ENCODE data around the gene ADGRF5. TPM values are rescaled to one million over a fixed set of nuclear protein-coding genes. Genes with fewer than 3 reads are reported as not detected.

ADGRF5 gene
- total RNA-seq, 2 experiments from 2014 or later, result not detected

DNA sequence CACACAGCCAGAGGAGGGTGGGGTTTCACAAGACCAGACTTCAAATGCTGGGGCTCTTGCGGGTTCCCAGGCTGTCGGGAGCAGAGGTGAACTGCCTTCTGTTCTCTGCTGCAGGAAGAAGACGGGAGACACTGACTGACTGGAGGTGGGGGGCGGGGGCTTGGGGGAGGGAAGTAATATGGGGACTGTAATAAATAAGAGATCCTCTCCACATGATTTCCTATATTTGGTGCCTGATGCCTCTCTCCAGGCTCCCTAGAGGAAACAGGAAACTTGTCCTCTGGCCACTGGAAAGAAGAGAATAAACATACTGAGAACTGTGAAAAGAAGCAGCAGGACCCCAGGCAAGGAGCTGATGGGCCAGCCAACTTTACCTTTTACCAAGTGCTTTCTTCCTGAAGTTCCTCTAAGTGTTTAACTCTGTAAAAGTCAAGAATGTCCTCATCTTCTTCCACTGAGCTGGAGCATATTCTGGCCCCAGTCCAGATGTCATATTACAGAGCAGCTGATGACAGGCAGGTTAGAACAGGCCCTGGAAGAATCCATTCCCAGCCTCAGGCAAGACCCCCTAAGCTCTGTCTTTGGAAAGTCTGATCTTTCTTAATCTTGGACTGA is 33.2 kb upstream of the ADGRF5 start:
- Mint-ChIP-seq H3K4me1 (ENCODE audit: low read depth) (no peaks in the 10 kb centered on the region), H3K27ac (no peak overlapping the region), H3K36me3 (ENCODE audit: low read depth) (no peaks in the 10 kb centered on the region), H3K9me3 (no peaks in the 10 kb centered on the region), H3K4me3 (no peak overlapping the region), H3K27me3 (peaks cover 6% of the 10 kb centered on the region)
- intact Hi-C loops (cut with micrococcal nuclease), result no loop called here
- no peak for DNase-seq
- CTCF ChIA-PET, result no interaction called here
- TF ChIP-seq, protein P1, sequence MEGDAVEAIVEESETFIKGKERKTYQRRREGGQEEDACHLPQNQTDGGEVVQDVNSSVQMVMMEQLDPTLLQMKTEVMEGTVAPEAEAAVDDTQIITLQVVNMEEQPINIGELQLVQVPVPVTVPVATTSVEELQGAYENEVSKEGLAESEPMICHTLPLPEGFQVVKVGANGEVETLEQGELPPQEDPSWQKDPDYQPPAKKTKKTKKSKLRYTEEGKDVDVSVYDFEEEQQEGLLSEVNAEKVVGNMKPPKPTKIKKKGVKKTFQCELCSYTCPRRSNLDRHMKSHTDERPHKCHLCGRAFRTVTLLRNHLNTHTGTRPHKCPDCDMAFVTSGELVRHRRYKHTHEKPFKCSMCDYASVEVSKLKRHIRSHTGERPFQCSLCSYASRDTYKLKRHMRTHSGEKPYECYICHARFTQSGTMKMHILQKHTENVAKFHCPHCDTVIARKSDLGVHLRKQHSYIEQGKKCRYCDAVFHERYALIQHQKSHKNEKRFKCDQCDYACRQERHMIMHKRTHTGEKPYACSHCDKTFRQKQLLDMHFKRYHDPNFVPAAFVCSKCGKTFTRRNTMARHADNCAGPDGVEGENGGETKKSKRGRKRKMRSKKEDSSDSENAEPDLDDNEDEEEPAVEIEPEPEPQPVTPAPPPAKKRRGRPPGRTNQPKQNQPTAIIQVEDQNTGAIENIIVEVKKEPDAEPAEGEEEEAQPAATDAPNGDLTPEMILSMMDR (IDR thresholded peaks at IDR 0.05), result no peak
- POLR2A ChIA-PET, result no interaction called here
- no peak for ATAC-seq

DNA sequence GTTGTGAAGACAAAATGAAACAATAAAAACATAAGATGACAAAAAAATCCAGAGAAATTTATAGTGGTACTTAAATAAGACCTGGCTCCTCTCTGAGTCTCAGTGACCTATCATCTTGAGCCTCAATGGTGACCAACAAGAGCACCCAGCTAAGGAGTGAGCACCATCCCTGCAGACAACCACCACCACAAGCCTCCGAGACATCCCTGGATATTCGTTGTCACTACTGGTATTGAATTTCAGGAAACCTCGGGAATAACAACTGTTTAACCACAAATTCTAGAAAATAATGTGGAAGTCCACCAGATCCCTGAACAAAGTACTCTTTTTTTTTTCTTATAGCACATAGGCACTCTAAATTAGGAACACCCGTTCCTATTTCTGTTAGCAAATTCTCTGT is 32.2 kb upstream of the ADGRF5 start:
- no peak overlapping the region for H3K4me3 Mint-ChIP-seq
- ATAC-seq, result no peak
- H3K27me3 Mint-ChIP-seq, result peaks cover 6% of the 10 kb centered on the region
- no peak overlapping the region for H3K27ac Mint-ChIP-seq
- H3K36me3 Mint-ChIP-seq (ENCODE audit: low read depth), result no peaks in the 10 kb centered on the region
- H3K9me3 Mint-ChIP-seq, result no peaks in the 10 kb centered on the region
- TF ChIP-seq, protein P1 (IDR thresholded peaks at IDR 0.05), result no peak
- intact Hi-C loops (cut with micrococcal nuclease), result no loop called here
- ChIA-PET POLR2A (no interaction called here), CTCF (no interaction called here)
- no peak for DNase-seq
- H3K4me1 Mint-ChIP-seq (ENCODE audit: low read depth), result no peaks in the 10 kb centered on the region

DNA sequence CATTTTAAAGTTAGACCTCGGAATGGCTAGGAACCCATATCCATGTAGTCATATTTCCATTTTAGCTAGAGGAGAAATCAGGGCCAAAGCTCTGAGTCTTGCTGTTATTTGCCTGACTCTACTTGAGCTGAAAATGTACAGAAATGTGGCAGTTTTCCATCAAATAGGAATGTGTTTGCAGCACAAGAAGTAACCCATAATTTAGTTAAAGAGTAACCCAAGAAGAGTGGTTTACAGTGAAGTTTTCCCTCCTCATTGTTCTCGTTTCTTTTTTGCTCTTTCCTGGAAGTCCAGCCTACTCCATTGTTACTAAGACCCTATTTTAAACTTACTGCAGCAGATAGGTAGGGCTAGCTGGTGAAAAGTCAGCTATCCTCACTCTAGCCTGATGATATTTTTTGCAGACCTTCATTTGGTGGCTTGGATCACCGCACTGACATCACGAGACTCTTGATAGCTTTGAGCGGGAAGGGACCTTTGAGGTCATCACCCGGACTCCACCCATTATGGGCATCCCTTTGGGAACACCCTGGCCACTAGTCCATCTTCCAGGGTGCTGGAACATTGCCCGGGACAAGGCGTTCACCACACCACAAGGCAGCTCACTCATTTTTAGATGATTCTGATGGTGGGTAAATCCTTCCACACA is 28.0 kb upstream of the ADGRF5 start:
- TF ChIP-seq, protein P1 (IDR thresholded peaks at IDR 0.05), result no peak
- ATAC-seq (no peak), DNase-seq (no peak)
- ChIA-PET POLR2A (no interaction called here), CTCF (no interaction called here)
- Mint-ChIP-seq H3K27me3 (peaks cover 6% of the 10 kb centered on the region), H3K36me3 (ENCODE audit: low read depth) (no peaks in the 10 kb centered on the region), H3K9me3 (no peaks in the 10 kb centered on the region), H3K4me1 (ENCODE audit: low read depth) (no peaks in the 10 kb centered on the region), H3K27ac (no peak overlapping the region), H3K4me3 (no peak overlapping the region)
- intact Hi-C loops (cut with micrococcal nuclease), result no loop called here

DNA sequence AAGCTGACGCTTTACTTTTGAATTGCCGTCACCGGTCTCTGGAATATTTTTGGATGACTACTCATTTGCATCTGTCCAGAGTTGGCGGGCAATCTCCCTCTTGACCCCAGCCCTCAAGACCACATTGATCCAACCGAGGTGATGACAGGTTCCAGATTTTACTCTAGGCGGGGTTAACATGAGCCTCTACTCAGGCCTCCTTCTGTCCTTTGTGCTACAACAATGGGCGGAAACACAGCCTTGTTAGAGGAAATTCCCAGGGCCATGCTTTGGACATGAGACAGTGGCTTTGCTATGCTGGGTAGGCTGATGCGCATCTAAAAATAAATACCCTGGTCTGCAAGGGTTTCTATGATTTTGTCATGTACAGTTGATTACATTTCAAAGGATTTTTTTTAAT is 27.0 kb upstream of the ADGRF5 start:
- no peak overlapping the region for H3K27ac Mint-ChIP-seq
- TF ChIP-seq, protein P1 (IDR thresholded peaks at IDR 0.05), result no peak
- no peak for DNase-seq
- H3K4me1 Mint-ChIP-seq (ENCODE audit: low read depth), result no peaks in the 10 kb centered on the region
- intact Hi-C loops (cut with micrococcal nuclease), result no loop called here
- H3K27me3 Mint-ChIP-seq, result peaks cover 7% of the 10 kb centered on the region
- H3K9me3 Mint-ChIP-seq, result no peaks in the 10 kb centered on the region
- ChIA-PET POLR2A (no interaction called here), CTCF (no interaction called here)
- ATAC-seq, result no peak
- H3K36me3 Mint-ChIP-seq (ENCODE audit: low read depth), result no peaks in the 10 kb centered on the region
- no peak overlapping the region for H3K4me3 Mint-ChIP-seq

GRCh38 chr6:46947497-46947896 is 25.8 kb upstream of the ADGRF5 start:
- H3K36me3 Mint-ChIP-seq (ENCODE audit: low read depth), result no peaks in the 10 kb centered on the region
- no peak for DNase-seq
- ChIA-PET CTCF (no interaction called here), POLR2A (no interaction called here)
- H3K4me1 Mint-ChIP-seq (ENCODE audit: low read depth), result no peaks in the 10 kb centered on the region
- no peaks in the 10 kb centered on the region for H3K9me3 Mint-ChIP-seq
- intact Hi-C loops (cut with micrococcal nuclease), result no loop called here
- TF ChIP-seq, protein P1 (IDR thresholded peaks at IDR 0.05), result no peak
- H3K27me3 Mint-ChIP-seq, result peaks cover 4% of the 10 kb centered on the region
- no peak overlapping the region for H3K27ac Mint-ChIP-seq
- H3K4me3 Mint-ChIP-seq, result no peak overlapping the region
- ATAC-seq, result no peak
